Measurements from ENCODE around the gene HIP1.
A peak's percentile ranks its signal among the peaks of the same experiment; 100 is the strongest.
"Not testable (repeated sequence)": the region's sequence is repeated elsewhere in the genome, so short reads cannot be mapped to it uniquely, and the experiment has no call there.

The HIP1 gene

GRCh38 chr7:75771224-75771623 lies 32.5 kb upstream of the HIP1 start:
- H4K20me1 ChIP-seq (ENCODE audit: insufficient read depth, low read length): no peaks in the 10 kb centered on the region
- no peaks in the 10 kb centered on the region for H3F3A ChIP-seq (ENCODE audit: insufficient read depth, low read length)
- H3K9me3 ChIP-seq (ENCODE audit: low read length): no peaks in the 10 kb centered on the region
- no peak overlapping the region for H3K4me2 ChIP-seq (ENCODE audit: low read length)
- no peaks in the 10 kb centered on the region for H3K36me3 ChIP-seq (ENCODE audit: insufficient read depth, low read length)
- no peak overlapping the region for H2AFZ ChIP-seq (ENCODE audit: low read length)
- no peaks in the 10 kb centered on the region for H3K9me2 ChIP-seq (ENCODE audit: low read depth, low read length)
- no peak overlapping the region for H3K27ac ChIP-seq (ENCODE audit: low read depth, low read length, poor library complexity, severe bottlenecking)
- TF ChIP-seq CTCF (IDR thresholded peaks at IDR 0.05; ENCODE audit: low read length) (no peak), EZH2 (IDR thresholded peaks at IDR 0.05; ENCODE audit: borderline replicate concordance, low read length) (no peak)
- no peaks in the 10 kb centered on the region for H3K4me1 ChIP-seq (ENCODE audit: insufficient read depth, low read length, severe bottlenecking)
- no peaks in the 10 kb centered on the region for H3K79me2 ChIP-seq (ENCODE audit: insufficient read depth, low read length)
- H3K27me3 ChIP-seq (ENCODE audit: insufficient read depth, low read length): 0 out of 2 replicates have a peak, but pooled peaks cover 8% of the 10 kb centered on the region
- no peak overlapping the region for H3K4me3 ChIP-seq (ENCODE audit: low read depth, low read length, poor library complexity, severe bottlenecking)
- no peak overlapping the region for H3K9ac ChIP-seq (ENCODE audit: low read length)

GRCh38 chr7:75762350-75762917 lies 23.7 kb upstream of the HIP1 start:
- H3K4me2 ChIP-seq (ENCODE audit: low read length): no peak overlapping the region

GRCh38 chr7:75761801-75762200 lies 23.1 kb upstream of the HIP1 start:
- not testable (repeated sequence) for H3K4me1 ChIP-seq (ENCODE audit: insufficient read depth, low read length, severe bottlenecking); H3K4me2 ChIP-seq (ENCODE audit: low read length); H3K27me3 ChIP-seq (ENCODE audit: insufficient read depth, low read length); H3K79me2 ChIP-seq (ENCODE audit: insufficient read depth, low read length); H3K9me3 ChIP-seq (ENCODE audit: low read length); H3K9ac ChIP-seq (ENCODE audit: low read length); H3K36me3 ChIP-seq (ENCODE audit: insufficient read depth, low read length); H2AFZ ChIP-seq (ENCODE audit: low read length); H3K4me3 ChIP-seq (ENCODE audit: low read depth, low read length, poor library complexity, severe bottlenecking); H3F3A ChIP-seq (ENCODE audit: insufficient read depth, low read length); H4K20me1 ChIP-seq (ENCODE audit: insufficient read depth, low read length); H3K9me2 ChIP-seq (ENCODE audit: low read depth, low read length); H3K27ac ChIP-seq (ENCODE audit: low read depth, low read length, poor library complexity, severe bottlenecking)

More at GRCh38 chr7:75762350-75762917, 23.7 kb upstream of the HIP1 start:
- H2AFZ ChIP-seq (ENCODE audit: low read length): no peak overlapping the region
- no peaks in the 10 kb centered on the region for H4K20me1 ChIP-seq (ENCODE audit: insufficient read depth, low read length)
- no peaks in the 10 kb centered on the region for H3K36me3 ChIP-seq (ENCODE audit: insufficient read depth, low read length)
- H3F3A ChIP-seq (ENCODE audit: insufficient read depth, low read length): no peaks in the 10 kb centered on the region
- H3K9me2 ChIP-seq (ENCODE audit: low read depth, low read length): no peaks in the 10 kb centered on the region
- H3K4me1 ChIP-seq (ENCODE audit: insufficient read depth, low read length, severe bottlenecking): no peaks in the 10 kb centered on the region
- no peak overlapping the region for H3K27ac ChIP-seq (ENCODE audit: low read depth, low read length, poor library complexity, severe bottlenecking)
- H3K9me3 ChIP-seq (ENCODE audit: low read length): no peaks in the 10 kb centered on the region
- H3K27me3 ChIP-seq (ENCODE audit: insufficient read depth, low read length): peaks cover 3% of the 10 kb centered on the region; the same call in 1 of the 2 replicates
- H3K4me3 ChIP-seq (ENCODE audit: low read depth, low read length, poor library complexity, severe bottlenecking): no peak overlapping the region
- no peaks in the 10 kb centered on the region for H3K79me2 ChIP-seq (ENCODE audit: insufficient read depth, low read length)
- TF ChIP-seq CTCF (IDR thresholded peaks at IDR 0.05; ENCODE audit: low read length) (peak; percentile 80), EZH2 (IDR thresholded peaks at IDR 0.05; ENCODE audit: borderline replicate concordance, low read length) (no peak)
- no peak overlapping the region for H3K9ac ChIP-seq (ENCODE audit: low read length)

- Histone ChIP-seq H3K4me2 (ENCODE audit: low read length) (no peak overlapping the region), H3K79me2 (ENCODE audit: insufficient read depth, low read length) (no peaks in the 10 kb centered on the region), H2AFZ (ENCODE audit: low read length) (no peak overlapping the region), H3K9me2 (ENCODE audit: low read depth, low read length) (no peaks in the 10 kb centered on the region), H3K9me3 (ENCODE audit: low read length) (no peaks in the 10 kb centered on the region), H3K9ac (ENCODE audit: low read length) (no peak overlapping the region), H3K36me3 (ENCODE audit: insufficient read depth, low read length) (no peaks in the 10 kb centered on the region), H3K4me1 (ENCODE audit: insufficient read depth, low read length, severe bottlenecking) (no peaks in the 10 kb centered on the region), H3F3A (ENCODE audit: insufficient read depth, low read length) (no peaks in the 10 kb centered on the region), H3K4me3 (ENCODE audit: low read depth, low read length, poor library complexity, severe bottlenecking) (no peak overlapping the region), H3K27me3 (ENCODE audit: insufficient read depth, low read length) (peaks cover 3% of the 10 kb centered on the region; the same call in 1 of the 2 replicates), H4K20me1 (ENCODE audit: insufficient read depth, low read length) (no peaks in the 10 kb centered on the region), H3K27ac (ENCODE audit: low read depth, low read length, poor library complexity, severe bottlenecking) (no peak overlapping the region)
- TF ChIP-seq EZH2 (IDR thresholded peaks at IDR 0.05; ENCODE audit: borderline replicate concordance, low read length): no peak
- no peak for TF ChIP-seq CTCF (IDR thresholded peaks at IDR 0.05; ENCODE audit: low read length)
These were observed 19.8 kb upstream of the HIP1 start for GRCh38 chr7:75758491-75758890.
